K562 (cell line): ENCODE measurements around the gene DHRS7C. TPM values are rescaled to one million over a fixed set of nuclear protein-coding genes. Genes with fewer than 3 reads are reported as not detected.

Experiments used
- ATAC-seq: fragments of 200-7000 bp; cut with Tn5 transposase; 3 replicates; pipeline ENCODE4 v1.9.1; 2020; ENCODE audit warnings: moderate library complexity
- BruUV-seq: library from RNA; stranded (reverse); fragments of 400-500 nt; replicated peaks from 2 replicates; lab custom pipeline; 2021; lab: Mats Ljungman, UMichigan
- CTCF ChIA-PET: fragments of 300-600 bp; formaldehyde crosslinking; extraction: SDS; loops from one replicate; lab custom pipeline; 2021; ENCODE audit warnings: low intra/inter-chr PET ratio; lab: Yijun Ruan, JAX
- POLR2A ChIA-PET: fragments of 300-600, 350-650 bp; sonication (Branson Sonifier 250); formaldehyde crosslinking; extraction: SDS; loops from one replicate; lab custom pipeline; 2021; ENCODE audit warnings: antibody characterized with exemption, inconsistent platforms; lab: Yijun Ruan, JAX
- DNase-seq, 4 experiments: peaks; one replicate each; pipeline versions ENCODE4 v3.0.0 to v3.0.0-alpha.2; 2011 to 2018; ENCODE audit warnings: low spot score in 3 of 4, mixed read lengths in 3 of 4; ENCODE audit errors: extremely low read depth in 1 of 4
- FAIRE-seq: peaks from 2 replicates; lab custom pipeline; 2011; peaks lifted over from hg19 to GRCh38; lab: Jason Lieb, UNC
- H2AFZ ChIP-seq: 2 replicates; pipeline ENCODE4 v1.6.0; 2011; ENCODE audit warnings: low read depth, low read length, control low read depth, inconsistent platforms
- H3K27ac ChIP-seq: fragments of 200-600 bp; 3 replicates; pipeline ENCODE4 v1.8.0; 2011; ENCODE audit warnings: low read depth, mild to moderate bottlenecking, control low read depth, inconsistent platforms, low read length, moderate library complexity, mixed read lengths; ENCODE audit errors: extremely low read depth
- H3K27me3 ChIP-seq, 2 experiments: fragments of 300-600 bp in 1 of 2; 2 replicates in 1 of 2; 3 replicates in 1 of 2; pipeline versions ENCODE4 v1.6.0 to v1.8.0; 2011; ENCODE audit warnings: inconsistent platforms in 2 of 2, low read length in 2 of 2, mild to moderate bottlenecking in 1 of 2, mixed read lengths in 1 of 2, moderate library complexity in 1 of 2; ENCODE audit not compliant: control insufficient read depth in 2 of 2, insufficient read depth in 2 of 2
- H3K36me3 ChIP-seq: fragments of 300-600 bp; 3 replicates; pipeline ENCODE4 v1.8.0; 2011; ENCODE audit warnings: mild to moderate bottlenecking, low read length, inconsistent platforms; ENCODE audit not compliant: control insufficient read depth, insufficient read depth
- H3K4me1 ChIP-seq, 2 experiments: fragments of 200-600 bp in 1 of 2; replicated peaks in 1 of 2; 2 replicates in 1 of 2; 3 replicates in 1 of 2; pipeline versions ENCODE4 v1.5.1 to v1.8.0; 2011; ENCODE audit warnings: inconsistent platforms in 2 of 2, low read length in 2 of 2, mild to moderate bottlenecking in 1 of 2, mixed read lengths in 1 of 2, moderate library complexity in 1 of 2; ENCODE audit not compliant: control insufficient read depth in 2 of 2, insufficient read depth in 2 of 2
- H3K4me2 ChIP-seq: 2 replicates; pipeline ENCODE4 v1.6.1; 2011; ENCODE audit warnings: low read length, control low read depth, inconsistent platforms, mixed read lengths; ENCODE audit not compliant: insufficient read depth
- H3K4me3 ChIP-seq: fragments of 200-600 bp; sonication (generic), shearing (Covaris generic); 2 replicates; pipeline ENCODE4 v1.5.1; 2016; ENCODE audit warnings: control low read depth, inconsistent platforms
- H3K79me2 ChIP-seq: fragments of 200-600 bp; 3 replicates; pipeline ENCODE4 v1.8.0; 2011; ENCODE audit warnings: low read length, inconsistent platforms; ENCODE audit not compliant: control insufficient read depth, insufficient read depth
- H3K9ac ChIP-seq, 2 experiments: 2 replicates each; pipeline versions ENCODE4 v1.6.0 to v1.6.1; 2011; ENCODE audit warnings: low read depth in 2 of 2, low read length in 2 of 2, control low read depth in 1 of 2, inconsistent platforms in 1 of 2, mild to moderate bottlenecking in 1 of 2, mixed read lengths in 1 of 2; ENCODE audit not compliant: insufficient read depth in 1 of 2
- H3K9me1 ChIP-seq: one replicate; pipeline ENCODE4 v1.6.0; 2011; ENCODE audit warnings: inconsistent platforms, mild to moderate bottlenecking, low read length, moderate library complexity; ENCODE audit not compliant: control insufficient read depth, insufficient read depth
- H3K9me3 ChIP-seq: replicated peaks from 2 replicates; pipeline ENCODE4 v1.5.1; 2011; ENCODE audit warnings: low read depth, low read length, inconsistent platforms; ENCODE audit not compliant: control insufficient read depth, insufficient read depth
- H4K20me1 ChIP-seq: replicated peaks from 2 replicates; pipeline ENCODE4 v1.6.1; 2011; ENCODE audit warnings: low read length, inconsistent platforms, mixed read lengths; ENCODE audit not compliant: control insufficient read depth, insufficient read depth
- ARHGAP35 ChIP-seq: fragments of 450-650 bp; IDR thresholded peaks from 2 replicates; pipeline ENCODE4 v1.6.1; 2018; ENCODE audit not compliant: partially characterized antibody
- LCOR ChIP-seq: sonication (generic); formaldehyde crosslinking; IDR thresholded peaks from 2 replicates; pipeline ENCODE4 v1.8.0; 2022; ENCODE audit warnings: mild to moderate bottlenecking, missing genetic modification reagents
- MAFF ChIP-seq: IDR thresholded peaks from 2 replicates; pipeline ENCODE4 v1.6.1; 2012; ENCODE audit warnings: low read length, improper control_type of control experiment
- POLR2H ChIP-seq: IDR thresholded peaks from 2 replicates; pipeline ENCODE4 v1.6.1; 2016; ENCODE audit warnings: missing genetic modification characterization, low read depth, mild to moderate bottlenecking, control low read depth, missing compliant biosample characterization, moderate library complexity
- TEAD2 ChIP-seq: fragments of 450-650 bp; IDR thresholded peaks from 2 replicates; pipeline ENCODE4 v1.6.1; 2016; ENCODE audit warnings: missing genetic modification characterization, control low read depth, missing compliant biosample characterization
- YBX1 ChIP-seq: fragments of 450-650 bp; IDR thresholded peaks from 2 replicates; pipeline ENCODE4 v1.7.1; 2016; ENCODE audit warnings: mild to moderate bottlenecking
- WGBS: fragments of 100-300 bp; shearing (Covaris generic); methylation state at CpG from one replicate; pipeline ENCODE4 v1.1.6; 2016; ENCODE audit warnings: low coverage, mixed read lengths; ENCODE audit not compliant: insufficient coverage; ENCODE audit errors: missing lambda C conversion rate; 5-methylcytosine and 5-hydroxymethylcytosine counted together
- in situ Hi-C: fragments of 300-500 bp; cut with MboI; formaldehyde crosslinking; loops from 4 replicates; pipeline ENCODE4 v1.15.0; 2018; ENCODE audit warnings: inconsistent platforms, mixed read lengths
- intact Hi-C: fragments of 100-400 bp; cut with micrococcal nuclease; formaldehyde crosslinking; loops from 2 replicates; pipeline ENCODE4 v1.14.2; 2022
- polyA plus RNA-seq, 8 experiments: library from polyadenylated mRNA; depleted of rRNA in 4 of 8; stranded (reverse) in 5 of 8; unstranded in 3 of 8; fragments of >200 nt; fragmentation: Nextera tagmentation in 2 of 8; fragmentation: Illumina TruSeq in 1 of 8; extraction: Ambion mirVana in 2 of 8; extraction: Trizol in 1 of 8; gene quantifications; 2 replicates each; pipeline versions ENCODE4 v1.2.1 to v1.2.3, GENCODE V29; 2011 to 2014; ENCODE audit warnings: inconsistent platforms in 1 of 8, missing spikeins in 1 of 8
- total RNA-seq, 7 experiments: library from RNA; depleted of rRNA in 6 of 7; stranded (reverse); fragments of >200 nt in 6 of 7; fragmentation: Illumina TruSeq in 2 of 7; extraction: Trizol in 2 of 7; gene quantifications; 2 replicates each; pipeline versions ENCODE4 v1.2.1 to v1.2.3, GENCODE V29; 2011 to 2021; ENCODE audit warnings: low replicate concordance in 1 of 7
- TF ChIP-seq, protein P1 (sequence below): fragments of 450-650 bp; formaldehyde crosslinking; IDR thresholded peaks from 2 replicates; pipeline ENCODE4 v1.4.0; 2020; ENCODE audit warnings: mild to moderate bottlenecking, mixed read lengths

The DHRS7C gene
- total and polyA plus RNA-seq, 9 of the 15 experiments (the other 6 are each of a cell fraction or from before 2014, with no cell fraction given): not detected

DNA sequence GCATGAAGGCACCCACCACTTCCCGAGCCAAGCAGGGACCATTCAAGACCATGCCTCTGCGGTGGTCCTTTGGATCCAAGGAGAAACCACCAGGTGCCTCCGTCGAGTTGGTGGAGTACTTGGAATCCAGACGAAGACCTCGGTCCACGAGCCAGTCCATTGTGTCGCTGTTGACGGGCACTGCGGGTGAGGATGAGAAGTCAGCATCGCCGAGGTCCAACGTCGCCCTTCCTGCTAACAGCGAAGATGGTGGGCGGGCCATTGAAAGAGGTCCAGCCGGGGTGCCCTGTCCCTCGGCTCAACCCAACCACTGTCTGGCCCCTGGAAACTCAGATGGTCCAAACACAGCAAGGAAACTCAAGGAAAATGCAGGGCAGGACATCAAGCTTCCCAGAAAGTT lies 63.4 kb downstream of the DHRS7C start (continued):
- TF ChIP-seq, protein P1, sequence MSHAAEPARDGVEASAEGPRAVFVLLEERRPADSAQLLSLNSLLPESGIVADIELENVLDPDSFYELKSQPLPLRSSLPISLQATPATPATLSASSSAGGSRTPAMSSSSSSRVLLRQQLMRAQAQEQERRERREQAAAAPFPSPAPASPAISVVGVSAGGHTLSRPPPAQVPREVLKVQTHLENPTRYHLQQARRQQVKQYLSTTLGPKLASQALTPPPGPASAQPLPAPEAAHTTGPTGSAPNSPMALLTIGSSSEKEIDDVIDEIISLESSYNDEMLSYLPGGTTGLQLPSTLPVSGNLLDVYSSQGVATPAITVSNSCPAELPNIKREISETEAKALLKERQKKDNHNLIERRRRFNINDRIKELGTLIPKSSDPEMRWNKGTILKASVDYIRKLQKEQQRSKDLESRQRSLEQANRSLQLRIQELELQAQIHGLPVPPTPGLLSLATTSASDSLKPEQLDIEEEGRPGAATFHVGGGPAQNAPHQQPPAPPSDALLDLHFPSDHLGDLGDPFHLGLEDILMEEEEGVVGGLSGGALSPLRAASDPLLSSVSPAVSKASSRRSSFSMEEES (CRISPR knock-in tag): no peak
- TF ChIP-seq MAFF: no peak
- no peak for TF ChIP-seq ARHGAP35
- TF ChIP-seq YBX1: no peak
- no peak for TF ChIP-seq TEAD2 (tag)
- no peak for TF ChIP-seq POLR2H (tag)
- TF ChIP-seq, all 486 proteins: peak for 0

DNA sequence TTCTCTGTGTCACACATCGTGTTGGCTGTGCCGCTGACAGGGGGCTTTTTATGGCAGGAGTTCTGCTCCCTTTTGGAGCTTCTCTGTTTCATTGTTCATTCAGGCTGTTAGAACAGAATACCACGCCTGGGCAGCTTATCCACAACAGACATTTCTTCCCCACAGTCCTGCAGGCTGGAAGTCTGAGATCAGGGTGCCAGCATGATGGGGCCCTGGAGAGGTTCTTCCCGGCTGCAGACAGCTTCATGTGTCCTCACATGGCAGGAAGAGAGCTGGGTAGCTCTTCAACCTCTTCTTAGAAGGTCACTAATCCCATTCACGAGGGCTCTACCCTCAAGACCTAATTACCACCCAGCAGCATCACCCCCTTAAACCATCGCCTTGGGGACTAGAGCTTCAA lies 65.1 kb downstream of the DHRS7C start:
- no peaks in the 10 kb centered on the region for H3K4me1 ChIP-seq
- no peak for FAIRE-seq
- ATAC-seq: no peak
- no peak overlapping the region for H3K27ac ChIP-seq
- intact Hi-C loops (no loop called here), in situ Hi-C loops (no loop called here)
- H4K20me1 ChIP-seq: no peaks in the 10 kb centered on the region
- H3K36me3 ChIP-seq: no peaks in the 10 kb centered on the region
- no TSS peak for BruUV-seq
- no peak overlapping the region for H2AFZ ChIP-seq
- H3K9ac ChIP-seq: no peak overlapping the region
- peaks cover 0 to 5% of the 10 kb centered on the region in 2 experiments; a peak in 1 of 5 replicates for H3K27me3 ChIP-seq
- WGBS: 0% methylated on average over 6 of the region's 6 CpGs
- no peak overlapping the region for H3K4me3 ChIP-seq
- H3K9me3 ChIP-seq: no peaks in the 10 kb centered on the region
- H3K4me2 ChIP-seq: no peak overlapping the region
- no peak for TF ChIP-seq LCOR
- POLR2A ChIA-PET: no interaction called here
- DNase-seq: no peak
- no peaks in the 10 kb centered on the region for H3K9me1 ChIP-seq
- CTCF ChIA-PET: no interaction called here
- H3K79me2 ChIP-seq: no peaks in the 10 kb centered on the region
